Stomach (tissue), 9 donors: Measurements from ENCODE around the gene NLGN1. TPM values are rescaled to one million over a fixed set of nuclear protein-coding genes. Genes with fewer than 3 reads are reported as not detected.

ENCODE experiments used
- DNase-seq, 2 donors: peaks; one replicate each; pipeline versions ENCODE4 v3.0.0 to v3.0.0-alpha.2; 2013 to 2019
- H3K27ac ChIP-seq, 5 donors: fragments of 200-600 bp in 4 of 5; sonication (generic) in 4 of 5; one replicate each; pipeline ENCODE4 v1.5.1; 2013 to 2019; ENCODE audit warnings: mild to moderate bottlenecking in 1 of 5, moderate library complexity in 1 of 5
- H3K27me3 ChIP-seq, 3 donors: fragments of 200-600 bp; sonication (generic); one replicate each; pipeline ENCODE4 v1.5.1; 2017 to 2019; ENCODE audit warnings: mixed run types in 1 of 3
- H3K36me3 ChIP-seq, 4 donors: fragments of 200-600 bp; sonication (generic); 1 replicate in 3 of 4; 2 replicates in 1 of 4; pipeline ENCODE4 v1.5.1; 2016 to 2019
- H3K4me1 ChIP-seq, 4 donors: fragments of 200-600 bp; sonication (generic); one replicate each; pipeline ENCODE4 v1.5.1; 2016 to 2019
- H3K4me3 ChIP-seq, 4 donors: fragments of 200-600 bp; sonication (generic) in 3 of 4; one replicate each; pipeline ENCODE4 v1.5.1; 2016 to 2019; ENCODE audit warnings: mild to moderate bottlenecking in 1 of 4
- H3K9me3 ChIP-seq, 4 donors: fragments of 200-600 bp; sonication (generic); one replicate each; pipeline ENCODE4 v1.5.1; 2016 to 2019
- EP300 ChIP-seq: sonication (generic); formaldehyde crosslinking; IDR thresholded peaks from one replicate; pipeline ENCODE4 v1.6.1; 2017; ENCODE audit warnings: antibody characterized with exemption
- POLR2A ChIP-seq, 4 donors: fragments of 450-650 bp; IDR thresholded peaks; one replicate each; pipeline ENCODE4 v1.6.1; 2016; ENCODE audit warnings: antibody characterized with exemption in 4 of 4, control low read depth in 2 of 4, mild to moderate bottlenecking in 1 of 4, moderate library complexity in 1 of 4
- POLR2AphosphoS5 ChIP-seq, 3 donors: sonication (generic); formaldehyde crosslinking; IDR thresholded peaks; one replicate each; pipeline ENCODE4 v1.6.1; 2016; ENCODE audit warnings: antibody characterized with exemption in 3 of 3
- WGBS, 5 donors: extraction: QIAGEN DNeasy Blood & Tissue Kit in 3 of 5; methylation state at CpG; one replicate each; pipeline versions ENCODE4 v1.1.5 to v1.1.7; 2013 to 2018; 5-methylcytosine and 5-hydroxymethylcytosine counted together
- intact Hi-C: fragments of 100-400 bp; cut with DNase I; formaldehyde crosslinking; loops from one replicate; pipeline ENCODE4 v1.15.1; 2023; ENCODE audit warnings: low total_unique reads
- polyA plus RNA-seq, 3 donors: library from polyadenylated mRNA; stranded (reverse); fragments of 200-250 nt; gene quantifications; one replicate each; pipeline ENCODE4 v1.2.3, GENCODE V29; 2013
- total RNA-seq, 5 donors: library from RNA; depleted of rRNA; stranded (reverse); fragments of >200 nt; gene quantifications; one replicate each; pipeline versions ENCODE4 v1.1.0 to v1.2.3, GENCODE V29; 2014 to 2016
- TF ChIP-seq, protein P1 (sequence below), 7 experiments: fragments of 450-650 bp in 4 of 7; fragments of 200-600 bp in 3 of 7; sonication (generic) in 3 of 7; IDR thresholded peaks; one replicate each; pipeline ENCODE4 v1.5.1; 2016 to 2019; ENCODE audit warnings: antibody characterized with exemption in 7 of 7, control low read depth in 2 of 7, mild to moderate bottlenecking in 1 of 7
- donor health status: healthy with polysubstance abuse.
- donor health status: Bipolar disorder and iron deficiency.
- donor health status: healthy.

Gene NLGN1
- total and polyA plus RNA-seq, 8 donors: 0.15 to 45.2 (median 4.8) TPM; not detected in 1

DNA sequence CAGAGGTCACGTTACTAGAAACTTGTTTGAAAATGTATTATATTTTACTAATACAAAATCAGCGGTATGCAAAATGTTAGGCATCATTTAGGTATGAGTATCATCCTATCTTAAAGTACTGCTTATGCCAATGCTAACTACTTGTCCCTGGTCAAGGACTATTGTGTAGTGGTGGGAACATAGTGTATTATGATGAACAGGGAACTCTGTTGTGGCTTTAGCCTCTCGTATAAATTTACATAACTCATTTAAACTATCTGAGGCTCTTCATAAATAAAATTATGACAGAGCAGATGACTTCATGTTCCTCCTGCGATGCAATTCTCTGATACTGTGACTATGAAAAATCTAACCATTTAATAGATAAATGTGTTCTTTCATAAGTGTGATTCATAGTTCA is 451.9 kb downstream of the NLGN1 start:
- TF ChIP-seq POLR2A (IDR thresholded peaks at IDR 0.05) (no peak), POLR2AphosphoS5 (IDR thresholded peaks at IDR 0.05) (no peak), EP300 (no peak)
- TF ChIP-seq, protein P1, sequence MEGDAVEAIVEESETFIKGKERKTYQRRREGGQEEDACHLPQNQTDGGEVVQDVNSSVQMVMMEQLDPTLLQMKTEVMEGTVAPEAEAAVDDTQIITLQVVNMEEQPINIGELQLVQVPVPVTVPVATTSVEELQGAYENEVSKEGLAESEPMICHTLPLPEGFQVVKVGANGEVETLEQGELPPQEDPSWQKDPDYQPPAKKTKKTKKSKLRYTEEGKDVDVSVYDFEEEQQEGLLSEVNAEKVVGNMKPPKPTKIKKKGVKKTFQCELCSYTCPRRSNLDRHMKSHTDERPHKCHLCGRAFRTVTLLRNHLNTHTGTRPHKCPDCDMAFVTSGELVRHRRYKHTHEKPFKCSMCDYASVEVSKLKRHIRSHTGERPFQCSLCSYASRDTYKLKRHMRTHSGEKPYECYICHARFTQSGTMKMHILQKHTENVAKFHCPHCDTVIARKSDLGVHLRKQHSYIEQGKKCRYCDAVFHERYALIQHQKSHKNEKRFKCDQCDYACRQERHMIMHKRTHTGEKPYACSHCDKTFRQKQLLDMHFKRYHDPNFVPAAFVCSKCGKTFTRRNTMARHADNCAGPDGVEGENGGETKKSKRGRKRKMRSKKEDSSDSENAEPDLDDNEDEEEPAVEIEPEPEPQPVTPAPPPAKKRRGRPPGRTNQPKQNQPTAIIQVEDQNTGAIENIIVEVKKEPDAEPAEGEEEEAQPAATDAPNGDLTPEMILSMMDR (IDR thresholded peaks at IDR 0.05): no peak
- no peaks in the 10 kb centered on the region for H3K27me3 ChIP-seq
- H3K4me1 ChIP-seq: no peaks in the 10 kb centered on the region
- H3K36me3 ChIP-seq: no peaks in the 10 kb centered on the region
- no peak for DNase-seq
- H3K4me3 ChIP-seq: no peak overlapping the region
- WGBS, 5 donors: 66 to 79% (median 69%) methylated on average over 4 of the region's 4 CpGs
- no peak overlapping the region for H3K27ac ChIP-seq
- no peaks in the 10 kb centered on the region for H3K9me3 ChIP-seq
- intact Hi-C loops: no loop called here

GRCh38 chr3:173857154-173857553 is 459.6 kb downstream of the NLGN1 start:
- TF ChIP-seq POLR2AphosphoS5 (IDR thresholded peaks at IDR 0.05): no peak
- TF ChIP-seq EP300: no peak
- no peak for TF ChIP-seq POLR2A (IDR thresholded peaks at IDR 0.05)
- TF ChIP-seq, protein P1 (IDR thresholded peaks at IDR 0.05): no peak

GRCh38 chr3:173862701-173863100 is 465.2 kb downstream of the NLGN1 start:
- H3K27ac ChIP-seq: no peak overlapping the region
- no peaks in the 10 kb centered on the region for H3K36me3 ChIP-seq
- H3K9me3 ChIP-seq: no peaks in the 10 kb centered on the region
- DNase-seq: no peak
- WGBS, 5 donors: 82 to 94% (median 86%) methylated on average over 1 of the region's 1 CpG
- no peaks in the 10 kb centered on the region for H3K4me1 ChIP-seq
- no peaks in the 10 kb centered on the region for H3K27me3 ChIP-seq
- intact Hi-C loops: no loop called here
- TF ChIP-seq POLR2A (IDR thresholded peaks at IDR 0.05) (no peak), POLR2AphosphoS5 (IDR thresholded peaks at IDR 0.05) (no peak), EP300 (no peak)
- TF ChIP-seq, protein P1 (IDR thresholded peaks at IDR 0.05): no peak
- no peak overlapping the region for H3K4me3 ChIP-seq

More at GRCh38 chr3:173857154-173857553, 459.6 kb downstream of the NLGN1 start:
- H3K4me3 ChIP-seq: no peak overlapping the region
- no peaks in the 10 kb centered on the region for H3K27me3 ChIP-seq
- no peaks in the 10 kb centered on the region for H3K9me3 ChIP-seq
- intact Hi-C loops: no loop called here
- WGBS, 5 donors: 50 to 72% (median 69%) methylated on average over 1 of the region's 1 CpG
- no peak for DNase-seq
- H3K27ac ChIP-seq: no peak overlapping the region
- no peaks in the 10 kb centered on the region for H3K36me3 ChIP-seq
- H3K4me1 ChIP-seq: no peaks in the 10 kb centered on the region

- intact Hi-C loops: no loop called here
- Histone ChIP-seq H3K9me3 (no peaks in the 10 kb centered on the region), H3K27ac (no peak overlapping the region), H3K27me3 (no peaks in the 10 kb centered on the region), H3K36me3 (no peaks in the 10 kb centered on the region), H3K4me1 (no peaks in the 10 kb centered on the region), H3K4me3 (no peak overlapping the region)
- WGBS, 5 donors: 87 to 93% (median 89%) methylated on average over 2 of the region's 2 CpGs
- no peak for TF ChIP-seq POLR2A (IDR thresholded peaks at IDR 0.05)
- TF ChIP-seq, protein P1 (IDR thresholded peaks at IDR 0.05): no peak
- no peak for TF ChIP-seq EP300
- no peak for TF ChIP-seq POLR2AphosphoS5 (IDR thresholded peaks at IDR 0.05)
- no peak for DNase-seq
These were observed 466.0 kb downstream of the NLGN1 start for GRCh38 chr3:173863551-173863950.
